CD4-positive, alpha-beta T cell (primary cell): ENCODE results near the gene LRTM1. TPM values are rescaled to one million over a fixed set of nuclear protein-coding genes. Genes with fewer than 3 reads are reported as not detected.

Source experiments
- ATAC-seq: fragments of 200-7000 bp; cut with Tn5 transposase; one replicate; pipeline ENCODE4 v1.10.0; 2022; ENCODE audit warnings: mild to moderate bottlenecking; ENCODE audit not compliant: poor library complexity
- CTCF ChIA-PET: fragments of 350-600 bp; sonication (Branson Sonifier 250); formaldehyde crosslinking; loops from one replicate; lab custom pipeline; 2021; ENCODE audit warnings: antibody characterized with exemption, inconsistent platforms; lab: Charles Lee
- POLR2A ChIA-PET: fragments of 350-600 bp; sonication (Branson Sonifier 250); formaldehyde crosslinking; loops from one replicate; lab custom pipeline; 2021; ENCODE audit warnings: antibody characterized with exemption, inconsistent platforms; lab: Charles Lee
- DNase-seq, 14 experiments: peaks; one replicate each; pipeline ENCODE4 v3.0.0-alpha.2; 2013 to 2020; ENCODE audit warnings: mixed read lengths in 2 of 14
- H3K27ac ChIP-seq, 2 donors: one replicate each; pipeline versions ENCODE4 v1.5.1 to v1.7.0; 2013; ENCODE audit warnings: low read length in 2 of 2, low read depth in 1 of 2, mild to moderate bottlenecking in 1 of 2
- H3K27me3 ChIP-seq, 2 experiments: 1 replicate in 1 of 2; 2 replicates in 1 of 2; pipeline versions ENCODE4 v1.6.1 to v1.7.0; 2013; ENCODE audit warnings: low read length in 2 of 2, control low read depth in 1 of 2, mild to moderate bottlenecking in 1 of 2, moderate library complexity in 1 of 2; ENCODE audit not compliant: insufficient read depth in 2 of 2, control insufficient read depth in 1 of 2
- H3K36me3 ChIP-seq: one replicate; pipeline ENCODE4 v1.6.1; 2013; ENCODE audit warnings: low read length, control low read depth; ENCODE audit not compliant: insufficient read depth
- H3K4me1 ChIP-seq: one replicate; pipeline ENCODE4 v1.6.1; 2013; ENCODE audit warnings: low read length, control low read depth; ENCODE audit not compliant: insufficient read depth
- H3K4me3 ChIP-seq: one replicate; pipeline ENCODE4 v1.5.1; 2013; ENCODE audit warnings: mild to moderate bottlenecking, low read length, moderate library complexity
- H3K9me3 ChIP-seq, 2 experiments: 1 replicate in 1 of 2; 2 replicates in 1 of 2; pipeline versions ENCODE4 v1.6.1 to v1.7.0; 2013; ENCODE audit warnings: low read length in 2 of 2, mild to moderate bottlenecking in 2 of 2, control low read depth in 1 of 2, moderate library complexity in 1 of 2; ENCODE audit not compliant: control insufficient read depth in 1 of 2, insufficient read depth in 1 of 2
- H3K27ac Mint-ChIP-seq: one replicate; pipeline ENCODE4 v1.8.0; 2020; ENCODE audit warnings: mixed read lengths
- H3K27me3 Mint-ChIP-seq: one replicate; pipeline ENCODE4 v1.8.0; 2021; ENCODE audit warnings: mixed read lengths
- H3K36me3 Mint-ChIP-seq: one replicate; pipeline ENCODE4 v1.8.0; 2021; ENCODE audit warnings: low read depth, mixed read lengths
- H3K4me1 Mint-ChIP-seq: one replicate; pipeline ENCODE4 v1.8.0; 2021; ENCODE audit warnings: low read depth, mixed read lengths
- H3K4me3 Mint-ChIP-seq: one replicate; pipeline ENCODE4 v1.8.0; 2020; ENCODE audit warnings: mild to moderate bottlenecking, mixed read lengths
- H3K9me3 Mint-ChIP-seq: one replicate; pipeline ENCODE4 v1.8.0; 2020; ENCODE audit warnings: mixed read lengths
- intact Hi-C, 2 experiments: fragments of 100-400 bp; cut with DNase I in 1 of 2; cut with micrococcal nuclease in 1 of 2; formaldehyde crosslinking; loops; one replicate each; pipeline versions ENCODE4 v1.15.1 to v1.9.0; 2023 to 2025; cut with DNase I, micrococcal nuclease
- total RNA-seq, 174 experiments: library from RNA in 2 of 174; stranded (reverse) in 2 of 174; gene quantifications; one replicate each; pipeline ENCODE4 v1.2.3 and lab custom pipeline; 2021 to 2026
- TF ChIP-seq, protein P1 (sequence below): fragments of 200-600 bp; IDR thresholded peaks from one replicate; pipeline ENCODE4 v1.8.0; 2022; ENCODE audit warnings: antibody characterized with exemption, mild to moderate bottlenecking

The LRTM1 gene
- total RNA-seq, 2 experiments from 2014 or later = not detected

DNA sequence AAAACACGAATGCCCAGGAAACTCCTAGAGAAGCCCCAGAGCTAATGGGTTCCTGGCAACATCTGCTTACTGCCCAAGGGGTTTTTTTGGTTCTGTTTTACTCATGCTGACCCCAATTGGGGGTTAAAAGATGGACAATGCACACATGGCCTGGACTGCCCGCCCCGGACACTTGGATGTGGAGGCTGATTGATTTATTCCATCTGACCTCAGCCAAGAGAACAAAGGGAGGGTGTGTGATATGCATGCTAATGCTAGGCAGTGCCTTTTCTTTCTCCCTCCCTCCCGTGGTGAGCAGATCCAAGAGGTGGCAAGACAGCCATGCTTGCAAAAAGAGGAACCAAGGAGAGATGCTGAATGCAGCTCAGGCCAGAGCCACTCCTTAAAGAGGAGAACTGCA lies 3.3 kb upstream of the LRTM1 start:
- Histone ChIP-seq H3K9me3 (peaks cover 0 to 5% of the 10 kb centered on the region in 2 experiments), H3K4me1 (no peaks in the 10 kb centered on the region), H3K27me3 (no peaks in the 10 kb centered on the region), H3K36me3 (no peaks in the 10 kb centered on the region), H3K4me3 (no peak overlapping the region), H3K27ac (no peak overlapping the region)
- H3K36me3 Mint-ChIP-seq = no peaks in the 10 kb centered on the region
- H3K27me3 Mint-ChIP-seq = no peaks in the 10 kb centered on the region
- TF ChIP-seq, protein P1, sequence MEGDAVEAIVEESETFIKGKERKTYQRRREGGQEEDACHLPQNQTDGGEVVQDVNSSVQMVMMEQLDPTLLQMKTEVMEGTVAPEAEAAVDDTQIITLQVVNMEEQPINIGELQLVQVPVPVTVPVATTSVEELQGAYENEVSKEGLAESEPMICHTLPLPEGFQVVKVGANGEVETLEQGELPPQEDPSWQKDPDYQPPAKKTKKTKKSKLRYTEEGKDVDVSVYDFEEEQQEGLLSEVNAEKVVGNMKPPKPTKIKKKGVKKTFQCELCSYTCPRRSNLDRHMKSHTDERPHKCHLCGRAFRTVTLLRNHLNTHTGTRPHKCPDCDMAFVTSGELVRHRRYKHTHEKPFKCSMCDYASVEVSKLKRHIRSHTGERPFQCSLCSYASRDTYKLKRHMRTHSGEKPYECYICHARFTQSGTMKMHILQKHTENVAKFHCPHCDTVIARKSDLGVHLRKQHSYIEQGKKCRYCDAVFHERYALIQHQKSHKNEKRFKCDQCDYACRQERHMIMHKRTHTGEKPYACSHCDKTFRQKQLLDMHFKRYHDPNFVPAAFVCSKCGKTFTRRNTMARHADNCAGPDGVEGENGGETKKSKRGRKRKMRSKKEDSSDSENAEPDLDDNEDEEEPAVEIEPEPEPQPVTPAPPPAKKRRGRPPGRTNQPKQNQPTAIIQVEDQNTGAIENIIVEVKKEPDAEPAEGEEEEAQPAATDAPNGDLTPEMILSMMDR = no peak
- ChIA-PET POLR2A (no interaction called here), CTCF (no interaction called here)
- peaks cover 2% of the 10 kb centered on the region for H3K9me3 Mint-ChIP-seq
- H3K4me1 Mint-ChIP-seq = no peaks in the 10 kb centered on the region
- intact Hi-C loops = no loop called here
- ATAC-seq (no peak), DNase-seq (no peak)
- H3K4me3 Mint-ChIP-seq = no peak overlapping the region
- no peak overlapping the region for H3K27ac Mint-ChIP-seq

DNA sequence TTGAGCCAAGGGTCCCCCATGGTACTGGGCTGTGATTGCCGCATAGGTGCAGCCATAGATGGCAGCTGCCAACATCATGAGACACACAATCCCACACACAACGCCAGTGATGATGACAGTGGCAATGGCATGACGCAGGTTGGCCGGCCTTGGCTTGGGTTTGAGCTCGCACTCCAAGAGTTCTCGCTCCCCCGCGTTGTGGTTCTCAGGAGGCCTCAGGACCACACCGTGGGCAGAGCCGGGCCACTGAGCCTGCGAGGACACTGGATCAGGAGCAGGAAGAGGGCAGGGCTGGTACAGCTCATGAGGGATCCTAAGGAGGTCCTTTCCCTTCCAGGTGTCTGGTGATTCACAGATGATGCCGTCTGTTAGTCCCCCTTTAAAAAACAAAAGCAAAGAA lies 9.3 kb downstream of the LRTM1 start:
- TF ChIP-seq, protein P1 = no peak
- H3K4me1 Mint-ChIP-seq = no peaks in the 10 kb centered on the region
- no peak overlapping the region for H3K27ac Mint-ChIP-seq
- CTCF ChIA-PET = no interaction called here
- no peak overlapping the region for H3K4me3 Mint-ChIP-seq
- DNase-seq (no peak), ATAC-seq (no peak)
- no peaks in the 10 kb centered on the region for H3K27me3 Mint-ChIP-seq
- Histone ChIP-seq H3K4me3 (no peak overlapping the region), H3K36me3 (no peaks in the 10 kb centered on the region), H3K27ac (no peak overlapping the region), H3K4me1 (no peaks in the 10 kb centered on the region), H3K9me3 (peaks cover 0 to 12% of the 10 kb centered on the region in 2 experiments), H3K27me3 (no peaks in the 10 kb centered on the region)
- intact Hi-C loops = no loop called here
- H3K9me3 Mint-ChIP-seq = no peaks in the 10 kb centered on the region
- H3K36me3 Mint-ChIP-seq = no peaks in the 10 kb centered on the region
- POLR2A ChIA-PET = no interaction called here

DNA sequence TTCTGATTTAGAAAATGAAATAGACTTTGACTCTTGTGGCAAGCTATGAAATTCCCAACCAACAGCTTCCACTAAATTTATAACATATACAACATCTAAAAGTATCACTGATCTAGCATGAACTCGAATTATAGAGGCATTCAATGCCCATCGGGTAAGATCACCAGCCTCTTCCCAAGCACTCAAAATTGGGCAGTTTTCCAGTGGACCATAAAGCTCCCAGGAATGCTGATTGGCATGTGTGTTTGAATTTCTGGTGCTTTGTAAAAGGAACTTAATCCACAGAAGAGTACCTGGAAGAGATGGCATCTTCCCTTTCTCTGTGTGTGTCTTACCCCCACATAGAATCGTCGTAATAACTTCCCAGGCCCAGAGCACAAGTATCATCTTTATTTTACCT lies 10.0 kb downstream of the LRTM1 start:
- Mint-ChIP-seq H3K27me3 (no peaks in the 10 kb centered on the region), H3K9me3 (no peaks in the 10 kb centered on the region), H3K27ac (no peak overlapping the region), H3K4me1 (no peaks in the 10 kb centered on the region), H3K4me3 (no peak overlapping the region), H3K36me3 (no peaks in the 10 kb centered on the region)
- intact Hi-C loops = no loop called here
- ChIA-PET POLR2A (no interaction called here), CTCF (no interaction called here)
- Histone ChIP-seq H3K27ac (no peak overlapping the region), H3K36me3 (no peaks in the 10 kb centered on the region), H3K9me3 (peaks cover 0 to 12% of the 10 kb centered on the region in 2 experiments), H3K4me1 (no peaks in the 10 kb centered on the region), H3K4me3 (no peak overlapping the region), H3K27me3 (no peaks in the 10 kb centered on the region)
- TF ChIP-seq, protein P1 = no peak
- DNase-seq = no peak
- no peak for ATAC-seq
